Keratinocyte (primary cell): ENCODE results near the gene ANXA4. TPM values are rescaled to one million over a fixed set of nuclear protein-coding genes. Genes with fewer than 3 reads are reported as not detected.

Source experiments
- DNase-seq: peaks from one replicate; pipeline ENCODE4 v3.0.0-alpha.2; 2011; ENCODE audit warnings: low read depth, missing footprints, low spot score
- FAIRE-seq: peaks from 2 replicates; lab custom pipeline; 2011; peaks lifted over from hg19 to GRCh38; lab: Jason Lieb, UNC
- H2AFZ ChIP-seq: 2 replicates; pipeline ENCODE4 v1.6.0; 2012; ENCODE audit warnings: low read length, control low read depth, inconsistent platforms; ENCODE audit not compliant: control insufficient read depth
- H3K27ac ChIP-seq: 2 replicates; pipeline ENCODE4 v1.5.1; 2011; ENCODE audit warnings: low read length; ENCODE audit not compliant: control insufficient read depth, insufficient read depth
- H3K27me3 ChIP-seq: 3 replicates; pipeline ENCODE4 v1.6.0; 2011; ENCODE audit warnings: low read length; ENCODE audit not compliant: control insufficient read depth, insufficient read depth; ENCODE audit errors: extremely low read depth
- H3K36me3 ChIP-seq, 2 experiments: 2 replicates in 1 of 2; 3 replicates in 1 of 2; pipeline ENCODE4 v1.5.1; 2011; ENCODE audit warnings: low read length in 2 of 2, mild to moderate bottlenecking in 1 of 2; ENCODE audit not compliant: control insufficient read depth in 2 of 2, insufficient read depth in 2 of 2; ENCODE audit errors: extremely low read depth in 1 of 2
- H3K4me1 ChIP-seq: 3 replicates; pipeline ENCODE4 v1.5.1; 2011; ENCODE audit warnings: low read length; ENCODE audit not compliant: control insufficient read depth, insufficient read depth; ENCODE audit errors: extremely low read depth
- H3K4me2 ChIP-seq: 3 replicates; pipeline ENCODE4 v1.6.0; 2011; ENCODE audit warnings: low read depth, low read length; ENCODE audit not compliant: control insufficient read depth, insufficient read depth; ENCODE audit errors: extremely low read depth
- H3K4me3 ChIP-seq, 3 experiments: fragments of 200-600 bp in 1 of 3; sonication (generic) in 1 of 3; 2 replicates in 2 of 3; 3 replicates in 1 of 3; pipeline ENCODE4 v1.5.1; 2011 to 2016; ENCODE audit warnings: low read length in 3 of 3, mild to moderate bottlenecking in 3 of 3, control low read depth in 2 of 3, inconsistent platforms in 1 of 3, low read depth in 1 of 3, mixed read lengths in 1 of 3, mixed run types in 1 of 3, moderate library complexity in 1 of 3; ENCODE audit not compliant: control insufficient read depth in 2 of 3, insufficient read depth in 2 of 3; ENCODE audit errors: extremely low read depth in 1 of 3
- H3K79me2 ChIP-seq: 2 replicates; pipeline ENCODE4 v1.6.0; 2012; ENCODE audit warnings: low read length; ENCODE audit not compliant: control insufficient read depth, insufficient read depth
- H3K9ac ChIP-seq: 3 replicates; pipeline ENCODE4 v1.6.0; 2011; ENCODE audit warnings: low read length; ENCODE audit not compliant: control insufficient read depth, insufficient read depth; ENCODE audit errors: extremely low read depth
- H3K9me1 ChIP-seq: 3 replicates; pipeline ENCODE4 v1.6.0; 2011; ENCODE audit warnings: low read length; ENCODE audit not compliant: control insufficient read depth, insufficient read depth; ENCODE audit errors: extremely low read depth
- H3K9me3 ChIP-seq: 2 replicates; pipeline ENCODE4 v1.5.1; 2012; ENCODE audit warnings: low read depth, low read length; ENCODE audit not compliant: control insufficient read depth
- H4K20me1 ChIP-seq: 3 replicates; pipeline ENCODE4 v1.6.0; 2011; ENCODE audit warnings: low read length; ENCODE audit not compliant: control insufficient read depth, insufficient read depth; ENCODE audit errors: extremely low read depth
- EZH2 ChIP-seq: IDR thresholded peaks from one replicate; pipeline ENCODE4 v1.6.1; 2012; ENCODE audit warnings: inconsistent platforms, mild to moderate bottlenecking, low read length, moderate library complexity
- dilution Hi-C: fragments of 300-500 bp; cut with MboI; formaldehyde crosslinking; loops from one replicate; pipeline ENCODE4 v1.7.0; 2020; ENCODE audit warnings: low sequenced_read_pairs; ENCODE audit not compliant: extremely low pct_ligation_motif_present
- polyA plus RNA-seq, 5 experiments: library from polyadenylated mRNA; depleted of rRNA in 3 of 5; stranded (reverse) in 3 of 5; stranded (forward) in 1 of 5; unstranded in 1 of 5; fragments of >200 nt; gene quantifications; 1 replicate in 1 of 5; 2 replicates in 3 of 5; 3 replicates in 1 of 5; pipeline versions ENCODE4 v1.2.1 to v1.2.3, GENCODE V29; 2011 to 2012; ENCODE audit warnings: missing spikeins in 2 of 5, low read depth in 1 of 5, low replicate concordance in 1 of 5
- TF ChIP-seq, protein P1 (sequence below), 3 experiments: IDR thresholded peaks in 1 of 3; conservative IDR thresholded peaks in 1 of 3; optimal IDR thresholded peaks in 1 of 3; 2 replicates in 2 of 3; 3 replicates in 1 of 3; pipeline versions ENCODE3 to v1.5.1; 2011; ENCODE audit warnings: low read length in 3 of 3, mild to moderate bottlenecking in 3 of 3, moderate library complexity in 2 of 3, control low read depth in 1 of 3, inconsistent platforms in 1 of 3; ENCODE audit not compliant: insufficient read depth in 2 of 3; ENCODE audit errors: extremely low read depth in 1 of 3

Gene ANXA4
- polyA plus RNA-seq, 1 donor (not counting 4 experiments of a cell fraction or from before 2014, with no cell fraction given) = 209 TPM

- Histone ChIP-seq H3K27ac (no peak overlapping the region), H3K4me3 (no peak overlapping the region)
- dilution Hi-C loops = no loop called here
Measured at GRCh38 chr2:69744456-69744855, 2.5 kb downstream of the ANXA4 start.

DNA sequence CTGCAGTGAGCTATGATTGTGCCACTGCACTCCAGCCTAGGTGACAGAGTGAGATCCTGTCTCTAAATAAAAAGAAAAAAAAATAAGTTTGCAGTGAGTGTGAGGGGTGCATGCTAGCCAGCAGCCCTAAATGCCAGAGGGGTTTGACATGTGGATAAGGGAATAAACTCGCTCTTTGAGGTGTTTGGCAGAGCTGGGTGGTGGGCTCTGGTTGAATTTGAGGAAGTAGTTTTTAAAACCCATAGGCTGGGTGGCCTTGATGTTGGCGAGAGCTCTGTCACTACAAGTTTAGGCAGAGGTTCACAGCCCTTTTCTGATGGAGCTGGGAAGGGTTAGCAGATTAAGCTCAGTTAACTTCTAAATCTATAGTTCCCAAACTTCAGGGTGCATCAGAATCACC lies 3.1 kb downstream of the ANXA4 start:
- H2AFZ ChIP-seq = no peak overlapping the region
- H3K4me2 ChIP-seq = no peak overlapping the region
- peaks cover 70% of the 10 kb centered on the region for H3K79me2 ChIP-seq
- H3K9me3 ChIP-seq = no peaks in the 10 kb centered on the region
- no peak for FAIRE-seq
- no peaks in the 10 kb centered on the region for H4K20me1 ChIP-seq
- no peak overlapping the region for H3K9ac ChIP-seq
- dilution Hi-C loops = no loop called here
- H3K27ac ChIP-seq = no peak overlapping the region
- H3K4me1 ChIP-seq = peaks cover 27% of the 10 kb centered on the region
- no peaks in the 10 kb centered on the region for H3K27me3 ChIP-seq
- no peak for DNase-seq
- TF ChIP-seq, protein P1, sequence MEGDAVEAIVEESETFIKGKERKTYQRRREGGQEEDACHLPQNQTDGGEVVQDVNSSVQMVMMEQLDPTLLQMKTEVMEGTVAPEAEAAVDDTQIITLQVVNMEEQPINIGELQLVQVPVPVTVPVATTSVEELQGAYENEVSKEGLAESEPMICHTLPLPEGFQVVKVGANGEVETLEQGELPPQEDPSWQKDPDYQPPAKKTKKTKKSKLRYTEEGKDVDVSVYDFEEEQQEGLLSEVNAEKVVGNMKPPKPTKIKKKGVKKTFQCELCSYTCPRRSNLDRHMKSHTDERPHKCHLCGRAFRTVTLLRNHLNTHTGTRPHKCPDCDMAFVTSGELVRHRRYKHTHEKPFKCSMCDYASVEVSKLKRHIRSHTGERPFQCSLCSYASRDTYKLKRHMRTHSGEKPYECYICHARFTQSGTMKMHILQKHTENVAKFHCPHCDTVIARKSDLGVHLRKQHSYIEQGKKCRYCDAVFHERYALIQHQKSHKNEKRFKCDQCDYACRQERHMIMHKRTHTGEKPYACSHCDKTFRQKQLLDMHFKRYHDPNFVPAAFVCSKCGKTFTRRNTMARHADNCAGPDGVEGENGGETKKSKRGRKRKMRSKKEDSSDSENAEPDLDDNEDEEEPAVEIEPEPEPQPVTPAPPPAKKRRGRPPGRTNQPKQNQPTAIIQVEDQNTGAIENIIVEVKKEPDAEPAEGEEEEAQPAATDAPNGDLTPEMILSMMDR (optimal IDR thresholded peaks at IDR 0.05 in 1 of 3, IDR thresholded peaks at IDR 0.05 in 1 of 3, conservative IDR thresholded peaks at IDR 0.05 in 1 of 3; ENCODE audit: extremely low read depth in 1 of 3, insufficient read depth in 2 of 3, low read length in 3 of 3) = no peak
- no peak for TF ChIP-seq EZH2
- H3K36me3 ChIP-seq = peaks cover 1 to 2% of the 10 kb centered on the region in 2 experiments
- H3K4me3 ChIP-seq = no peak overlapping the region
- no peaks in the 10 kb centered on the region for H3K9me1 ChIP-seq

More at GRCh38 chr2:69744456-69744855, 2.5 kb downstream of the ANXA4 start:
- Histone ChIP-seq H3K9me1 (no peaks in the 10 kb centered on the region), H3K36me3 (peaks cover 0 to 2% of the 10 kb centered on the region in 2 experiments), H2AFZ (no peak overlapping the region), H3K27me3 (no peaks in the 10 kb centered on the region), H3K79me2 (peaks cover 64% of the 10 kb centered on the region), H3K9me3 (no peaks in the 10 kb centered on the region), H3K9ac (no peak overlapping the region), H4K20me1 (no peaks in the 10 kb centered on the region), H3K4me1 (peaks cover 30% of the 10 kb centered on the region), H3K4me2 (peak overlapping the region; percentile 17)
- DNase-seq = no peak
- TF ChIP-seq EZH2 = no peak
- TF ChIP-seq, protein P1 (optimal IDR thresholded peaks at IDR 0.05 in 1 of 3, IDR thresholded peaks at IDR 0.05 in 1 of 3, conservative IDR thresholded peaks at IDR 0.05 in 1 of 3; ENCODE audit: extremely low read depth in 1 of 3, insufficient read depth in 2 of 3, low read length in 3 of 3) = no peak
- no peak for FAIRE-seq
